Eye (tissue), 1 donor: ENCODE data around the gene RTEL1.

ENCODE experiments used
- DNase-seq: peaks from one replicate; pipeline ENCODE4 v3.0.0-alpha.2; 2015

RTEL1 gene

DNA sequence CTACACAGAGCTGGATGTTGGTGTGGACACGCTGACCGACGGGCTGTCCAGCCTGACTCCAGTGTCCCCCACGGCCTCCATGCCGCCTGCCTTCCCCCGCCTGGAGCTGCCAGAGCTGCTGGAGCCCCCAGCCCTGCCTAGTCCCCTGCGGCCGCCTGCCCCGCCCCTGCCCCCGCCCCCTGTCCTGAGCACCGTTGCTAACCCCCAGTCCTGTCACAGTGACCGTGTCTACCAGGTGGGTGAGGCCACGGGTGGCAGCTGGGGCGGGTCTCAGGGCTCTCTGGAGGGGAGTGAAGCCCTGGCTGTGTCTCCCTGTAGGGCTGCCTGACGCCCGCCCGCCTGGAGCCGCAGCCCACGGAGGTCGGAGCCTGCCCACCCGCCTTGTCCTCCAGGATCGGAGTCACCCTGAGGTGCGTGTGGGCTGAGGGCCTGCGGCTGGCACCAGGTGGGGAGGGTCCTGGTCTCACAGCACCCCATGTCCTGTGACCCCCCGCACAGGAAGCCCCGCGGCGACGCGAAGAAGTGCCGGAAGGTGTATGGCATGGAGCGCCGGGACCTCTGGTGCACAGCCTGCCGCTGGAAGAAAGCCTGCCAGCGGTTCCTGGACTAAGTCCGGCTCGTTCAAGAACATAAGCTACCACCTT lies 84.4 kb downstream of the RTEL1 start:
- no peak for DNase-seq

DNA sequence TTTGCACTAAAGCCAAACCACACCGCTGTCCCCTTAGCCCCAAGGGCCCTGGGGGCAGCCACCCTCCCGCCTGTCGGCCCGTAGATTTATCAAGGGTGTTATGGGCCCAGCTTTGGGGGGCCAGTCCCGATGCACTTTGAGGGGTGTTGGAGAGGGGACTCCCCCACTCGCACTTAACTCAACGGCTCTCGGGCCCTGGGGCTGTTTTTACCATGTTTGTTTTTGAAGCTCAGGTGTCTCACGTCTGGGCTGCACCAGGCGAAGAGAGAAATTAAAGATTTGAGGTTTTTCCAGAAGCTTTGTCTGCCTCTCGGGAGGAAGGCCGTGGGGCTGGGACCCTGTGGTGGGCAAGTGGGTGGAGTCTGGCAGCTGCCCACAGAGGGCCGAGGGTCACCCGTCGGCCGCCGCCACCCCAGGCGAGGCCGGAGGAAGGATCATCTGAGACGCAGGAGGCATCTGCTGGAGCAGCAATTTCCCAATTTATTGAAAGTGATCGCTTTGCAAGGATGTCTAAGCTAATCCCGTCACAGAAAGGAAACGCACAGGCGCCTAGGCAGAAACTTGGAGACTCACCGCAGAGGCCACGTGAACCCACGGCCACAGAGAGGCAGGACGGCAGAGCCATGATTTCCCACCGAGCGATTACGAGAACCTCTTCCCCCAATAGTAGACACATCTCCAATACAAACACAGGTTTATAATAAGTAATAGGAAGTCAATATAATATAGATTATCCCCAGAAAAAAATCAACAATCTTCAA lies 85.3 kb downstream of the RTEL1 start:
- DNase-seq, result no peak

GRCh38 chr20:63744158-63744557 lies 86.0 kb downstream of the RTEL1 start:
- DNase-seq, result no peak

- DNase-seq, result no peak
These were observed 86.7 kb downstream of the RTEL1 start for GRCh38 chr20:63744574-63745423.

DNA sequence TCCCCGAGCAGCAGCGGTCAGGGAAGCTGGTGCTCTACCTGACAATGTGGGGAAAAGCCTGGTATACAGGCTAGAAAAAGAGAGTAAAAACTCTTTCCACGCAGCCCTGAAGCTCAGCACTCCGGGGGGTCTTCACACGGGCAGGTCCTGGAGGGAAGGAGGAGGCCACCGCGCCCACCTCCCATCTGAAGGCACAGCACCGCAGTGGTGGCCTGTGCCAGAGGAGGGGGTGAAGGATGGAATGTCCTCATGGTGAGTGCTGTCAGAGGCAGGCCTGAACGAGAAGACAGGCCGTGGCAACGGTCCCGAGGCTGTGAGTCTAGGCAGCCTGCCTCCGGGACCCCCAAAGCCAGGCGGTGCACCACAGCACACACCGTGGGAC lies 87.3 kb downstream of the RTEL1 start:
- no peak for DNase-seq
